GM13976 (cell line): Measurements from ENCODE around the gene GPR39.

Experiments used
- DNase-seq: peaks from one replicate; pipeline ENCODE4 v3.0.0; 2012; ENCODE audit warnings: low spot score
- in situ Hi-C: fragments of 300-500 bp; cut with MboI; formaldehyde crosslinking; loops from one replicate; pipeline ENCODE4 v1.12.0; 2022; ENCODE audit warnings: low sequenced_read_pairs, mixed read lengths, inconsistent platforms; ENCODE audit not compliant: unreplicated experiment
- TF ChIP-seq, protein P1 (sequence below): IDR thresholded peaks from 2 replicates; pipeline ENCODE4 v1.5.1; 2012; ENCODE audit warnings: borderline replicate concordance, mild to moderate bottlenecking; ENCODE audit not compliant: insufficient read depth; ENCODE audit errors: extremely low read depth, missing control alignments, control extremely low read depth

The GPR39 gene

DNA sequence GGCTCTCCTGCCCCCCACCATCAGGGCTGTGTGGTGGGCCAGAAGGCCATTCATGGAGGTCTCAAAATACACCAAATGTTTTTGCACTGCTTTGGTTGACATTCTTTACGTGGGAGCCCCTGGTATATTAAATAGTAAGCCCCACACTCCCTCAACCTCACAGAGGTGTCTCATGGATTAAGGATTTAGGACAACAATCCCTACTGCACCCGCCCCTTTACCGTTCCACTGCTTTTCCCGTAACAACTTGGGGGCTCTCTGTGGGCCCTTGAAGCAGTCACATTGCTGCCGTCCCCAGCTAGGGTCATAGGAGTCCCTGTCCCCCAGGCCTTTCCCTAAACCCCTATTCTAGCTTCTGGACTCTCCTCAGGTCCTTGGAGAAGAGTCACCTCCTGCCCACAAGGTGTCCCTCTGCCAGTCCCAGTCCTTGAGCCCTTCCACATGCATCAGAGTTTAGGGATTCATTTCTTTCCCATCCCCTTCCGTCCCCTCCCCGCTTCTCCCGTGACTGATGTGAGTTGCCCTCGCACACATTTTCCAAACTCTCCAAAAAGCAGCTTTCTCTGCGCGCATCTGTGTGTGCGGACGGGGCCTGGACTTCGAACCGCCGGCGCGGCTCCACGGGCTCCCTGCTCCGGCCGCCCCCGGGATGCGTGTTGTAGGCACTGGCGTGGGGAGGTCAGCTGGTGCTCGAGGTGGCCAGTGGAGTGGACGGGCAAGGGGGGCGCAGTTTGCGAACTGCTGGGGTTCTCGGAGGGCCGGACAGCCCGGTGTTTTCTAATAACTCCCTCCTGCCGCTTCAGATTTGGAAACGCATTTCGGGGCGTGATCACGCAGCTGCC is 168.6 kb downstream of the GPR39 start:
- in situ Hi-C loops = no loop called here
- TF ChIP-seq, protein P1, sequence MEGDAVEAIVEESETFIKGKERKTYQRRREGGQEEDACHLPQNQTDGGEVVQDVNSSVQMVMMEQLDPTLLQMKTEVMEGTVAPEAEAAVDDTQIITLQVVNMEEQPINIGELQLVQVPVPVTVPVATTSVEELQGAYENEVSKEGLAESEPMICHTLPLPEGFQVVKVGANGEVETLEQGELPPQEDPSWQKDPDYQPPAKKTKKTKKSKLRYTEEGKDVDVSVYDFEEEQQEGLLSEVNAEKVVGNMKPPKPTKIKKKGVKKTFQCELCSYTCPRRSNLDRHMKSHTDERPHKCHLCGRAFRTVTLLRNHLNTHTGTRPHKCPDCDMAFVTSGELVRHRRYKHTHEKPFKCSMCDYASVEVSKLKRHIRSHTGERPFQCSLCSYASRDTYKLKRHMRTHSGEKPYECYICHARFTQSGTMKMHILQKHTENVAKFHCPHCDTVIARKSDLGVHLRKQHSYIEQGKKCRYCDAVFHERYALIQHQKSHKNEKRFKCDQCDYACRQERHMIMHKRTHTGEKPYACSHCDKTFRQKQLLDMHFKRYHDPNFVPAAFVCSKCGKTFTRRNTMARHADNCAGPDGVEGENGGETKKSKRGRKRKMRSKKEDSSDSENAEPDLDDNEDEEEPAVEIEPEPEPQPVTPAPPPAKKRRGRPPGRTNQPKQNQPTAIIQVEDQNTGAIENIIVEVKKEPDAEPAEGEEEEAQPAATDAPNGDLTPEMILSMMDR = no peak
- no peak for DNase-seq

DNA sequence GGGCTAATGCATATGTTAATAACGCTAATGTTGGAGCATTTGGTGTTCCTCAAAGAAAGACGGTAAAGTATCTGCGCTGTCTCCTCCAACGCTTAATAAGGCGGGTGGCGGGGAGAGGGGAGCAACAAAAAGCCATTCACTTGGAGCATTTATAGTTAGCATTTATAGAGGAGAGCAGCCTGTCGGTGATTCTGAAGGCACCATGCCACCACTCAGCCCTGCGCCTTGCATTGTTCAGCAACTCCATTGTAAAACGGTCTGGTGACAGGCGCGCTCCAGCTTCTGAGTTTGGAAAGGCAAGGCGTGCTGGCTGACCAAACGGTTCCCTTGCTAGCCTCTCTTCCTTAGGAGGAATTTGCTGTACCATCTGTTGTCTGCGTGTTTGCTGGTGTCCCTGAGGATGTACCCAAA is 169.5 kb downstream of the GPR39 start:
- in situ Hi-C loops = no loop called here
- TF ChIP-seq, protein P1 = no peak

DNA sequence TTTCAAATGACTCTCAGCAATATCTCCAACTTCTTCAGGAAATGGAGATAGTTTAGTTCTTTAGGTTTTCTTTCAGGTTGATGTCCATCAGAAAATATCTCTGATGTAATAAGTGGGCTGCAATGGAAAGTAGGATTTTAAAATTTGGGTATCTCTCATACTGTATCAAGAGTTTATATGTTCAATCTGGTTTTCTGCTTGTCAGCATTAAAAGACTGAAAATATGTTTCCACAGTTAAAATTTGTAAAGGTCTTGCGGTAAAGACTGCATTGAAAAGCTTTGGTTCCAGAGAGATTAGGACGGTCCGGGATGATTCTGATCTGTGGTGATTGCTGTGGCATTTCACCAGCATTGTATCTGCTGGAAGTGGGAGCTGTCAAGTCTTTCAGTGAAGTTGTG is 170.2 kb downstream of the GPR39 start:
- no peak for DNase-seq
- TF ChIP-seq, protein P1 = no peak
- in situ Hi-C loops = no loop called here

More for the DNA sequence above, 169.5 kb downstream of the GPR39 start:
- DNase-seq = no peak

DNA sequence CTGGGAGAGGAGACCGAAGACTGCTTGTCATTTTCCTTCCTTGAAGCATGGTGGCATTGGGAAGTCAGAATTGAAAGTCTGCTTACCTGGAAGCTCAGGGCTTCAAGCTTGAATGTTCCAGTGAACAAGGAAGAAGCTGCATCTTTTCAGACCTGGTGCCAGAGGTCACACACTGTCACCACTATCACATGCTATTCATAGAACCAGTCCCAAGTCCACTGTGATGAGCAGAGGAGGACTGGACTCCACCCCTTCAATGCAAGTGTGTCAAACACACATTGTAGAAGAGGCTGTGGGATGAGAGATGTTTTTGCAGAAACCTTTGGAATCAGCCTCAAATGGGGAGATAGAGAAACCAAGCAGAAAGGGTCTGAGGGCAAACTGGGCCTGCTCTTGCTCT is 172.0 kb downstream of the GPR39 start:
- in situ Hi-C loops = no loop called here
- TF ChIP-seq, protein P1 = no peak

DNA sequence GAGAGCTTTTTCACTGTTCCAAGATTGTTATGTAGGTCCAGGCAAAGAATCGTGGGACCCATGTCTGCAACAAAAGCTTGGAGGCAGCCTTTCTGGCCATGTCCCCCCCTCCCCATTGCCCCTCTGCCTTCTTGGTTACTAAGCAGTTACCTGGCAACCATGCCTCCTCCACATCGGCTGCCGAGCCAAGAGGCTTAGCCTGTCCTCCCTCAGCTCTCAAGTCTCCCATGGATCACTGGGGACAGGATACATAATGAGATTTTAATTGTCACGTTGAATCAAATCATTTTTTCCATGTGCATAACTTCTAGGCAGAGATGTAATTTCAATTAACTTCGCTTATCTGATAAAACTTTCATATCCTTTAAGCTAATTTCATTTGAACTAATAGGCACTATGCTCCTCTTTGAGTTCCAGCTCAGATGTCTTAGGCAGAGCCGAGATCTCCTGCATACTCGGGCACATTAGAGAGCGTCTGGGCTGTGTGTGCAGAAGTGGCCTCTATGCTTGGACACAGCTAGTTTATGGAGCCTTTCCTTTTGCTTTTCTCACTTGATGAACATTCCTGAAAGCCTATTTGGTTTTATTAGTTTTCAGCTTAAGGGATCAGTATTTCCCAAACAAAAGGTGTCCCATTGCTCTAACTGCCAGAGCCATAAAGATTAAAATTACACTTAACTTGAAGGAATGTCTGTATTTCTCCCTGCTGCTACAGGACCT is 172.7 kb downstream of the GPR39 start:
- in situ Hi-C loops = no loop called here
- TF ChIP-seq, protein P1 = no peak
- DNase-seq = no peak

More for the DNA sequence above, 172.0 kb downstream of the GPR39 start:
- no peak for DNase-seq

DNA sequence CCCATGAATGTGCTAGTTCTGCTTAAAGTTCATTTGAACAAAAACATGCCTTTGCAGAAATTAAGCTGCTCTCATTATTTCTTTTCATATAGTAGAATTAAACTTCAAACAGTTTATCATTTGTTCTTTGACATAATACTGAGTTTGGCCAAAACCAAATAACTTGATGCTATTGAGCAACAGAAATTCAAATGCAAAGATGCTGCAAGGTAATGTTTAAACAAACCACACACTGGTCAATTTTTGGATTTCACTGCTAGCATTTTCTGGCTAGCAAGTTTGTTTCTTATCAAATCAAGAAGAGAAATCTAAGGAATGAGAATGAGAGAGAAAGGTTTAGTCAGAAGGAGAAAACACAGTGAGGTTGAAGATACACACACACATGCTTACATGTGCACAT is 173.4 kb downstream of the GPR39 start:
- TF ChIP-seq, protein P1 = no peak
- in situ Hi-C loops = no loop called here
- DNase-seq = no peak
